ENCODE results near the gene YPEL5.

The YPEL5 gene

DNA sequence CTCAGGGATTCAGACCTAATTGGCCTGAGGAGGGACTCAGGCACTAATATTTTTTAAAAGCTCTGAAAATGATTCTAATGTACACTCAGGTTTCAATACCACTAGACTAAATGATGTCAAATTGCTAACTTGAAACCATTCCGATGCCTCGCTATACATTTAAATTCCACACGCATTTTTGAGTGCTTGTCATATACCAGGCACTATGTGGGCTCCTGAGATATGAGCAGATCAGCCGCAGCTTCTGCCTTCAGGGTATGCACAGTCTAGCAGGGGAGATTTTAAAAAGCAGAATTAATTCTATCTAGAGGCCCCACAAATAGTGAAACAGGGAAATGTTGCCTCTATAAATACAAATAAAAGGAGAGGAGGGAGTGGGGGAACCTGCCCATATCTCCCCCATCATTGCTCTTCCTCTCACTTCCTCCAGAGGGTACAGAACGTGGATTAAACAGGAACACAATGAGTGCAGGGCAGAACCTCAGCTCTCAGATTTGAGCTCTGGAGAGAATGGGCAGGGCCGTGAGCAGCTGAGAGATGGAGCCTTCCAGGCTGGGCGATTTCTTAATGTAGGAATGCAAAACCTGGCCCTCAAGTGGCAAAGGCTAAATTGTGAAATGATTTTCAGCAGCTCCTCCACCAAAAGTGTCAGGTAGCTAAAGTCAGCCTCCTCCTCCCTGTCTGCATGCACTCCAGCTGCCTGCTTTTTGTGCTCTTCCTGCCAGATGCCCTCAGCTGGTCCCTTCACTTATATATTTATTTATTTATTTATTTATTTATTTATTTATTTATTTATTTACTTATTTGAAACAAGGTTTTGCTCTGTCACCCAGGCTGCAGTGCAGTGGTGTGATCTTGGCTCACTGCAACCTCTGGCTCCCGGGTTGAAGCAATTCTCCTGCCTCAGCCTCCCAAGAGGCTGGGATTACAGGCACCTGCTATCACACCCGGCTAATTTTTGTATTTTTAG, 59.9 kb downstream of the YPEL5 start:
- no peaks in the 10 kb centered on the region for H3K36me3 ChIP-seq (ENCODE audit: insufficient read depth, low read length)
- no peaks in the 10 kb centered on the region for H3K27me3 ChIP-seq (ENCODE audit: insufficient read depth, low read length)
- no peak overlapping the region for H3K9ac ChIP-seq (ENCODE audit: low read depth, low read length)
- H3K27ac ChIP-seq (ENCODE audit: low read depth, low read length) = no peak overlapping the region
- 0 out of 2 replicates have a peak, but pooled peaks cover 5% of the 10 kb centered on the region for H3K4me1 ChIP-seq (ENCODE audit: insufficient read depth, low read length)
- H3K4me3 ChIP-seq (ENCODE audit: low read length) = no peak overlapping the region
- H3K9me3 ChIP-seq (ENCODE audit: insufficient read depth, low read depth, low read length) = no peaks in the 10 kb centered on the region
- 88% methylated on average over 9 of the region's 9 CpGs for WGBS

DNA sequence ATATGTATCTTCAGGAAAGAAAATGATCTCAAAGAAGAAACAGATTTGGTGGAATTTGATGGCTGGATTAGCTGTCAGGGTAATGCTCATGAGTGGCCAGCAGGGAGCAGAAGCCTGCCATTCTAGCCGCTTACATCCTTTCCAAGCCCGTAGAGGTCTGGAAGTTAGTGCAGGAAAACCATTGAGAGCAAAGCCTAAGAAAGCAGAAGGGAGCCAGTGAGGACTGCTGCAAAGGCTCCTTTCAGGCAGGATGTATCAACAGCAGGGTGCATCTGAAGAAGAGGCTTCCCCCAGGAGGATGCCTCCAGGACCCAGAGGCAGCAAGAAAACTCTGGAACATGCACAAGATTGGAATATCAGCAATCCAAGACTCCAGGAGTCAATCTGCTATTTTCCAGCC, 61.6 kb downstream of the YPEL5 start:
- WGBS = 5% methylated on average over 2 of the region's 2 CpGs

DNA sequence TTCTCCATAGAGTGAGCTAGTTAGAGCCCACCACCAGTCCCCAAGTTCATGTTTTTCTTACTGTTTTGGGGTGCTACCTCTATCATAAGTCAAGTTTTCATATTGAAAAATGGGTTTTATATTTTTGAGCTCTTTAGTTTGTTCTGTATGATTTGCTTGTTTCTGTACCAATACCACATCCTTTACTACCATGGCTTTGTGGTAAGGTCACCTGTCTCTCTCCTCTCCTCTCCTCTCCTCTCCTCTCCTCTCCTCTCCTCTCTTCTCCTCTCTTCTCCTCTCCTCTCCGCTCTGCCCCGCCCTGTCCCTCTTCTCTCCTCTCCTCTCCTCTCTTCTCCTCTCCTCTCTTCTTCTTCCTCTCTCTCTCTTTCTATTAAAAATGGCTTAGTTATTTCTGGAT, 62.4 kb downstream of the YPEL5 start:
- H3K4me3 ChIP-seq (ENCODE audit: low read length) = no peak overlapping the region
- H3K36me3 ChIP-seq (ENCODE audit: insufficient read depth, low read length) = no peaks in the 10 kb centered on the region
- no peak overlapping the region for H3K9ac ChIP-seq (ENCODE audit: low read depth, low read length)
- 0 out of 2 replicates have a peak, but pooled peaks cover 5% of the 10 kb centered on the region for H3K4me1 ChIP-seq (ENCODE audit: insufficient read depth, low read length)
- H3K9me3 ChIP-seq (ENCODE audit: insufficient read depth, low read depth, low read length) = no peaks in the 10 kb centered on the region
- WGBS = no CpG with 5 or more reads among the region's 2 CpGs
- no peak overlapping the region for H3K27ac ChIP-seq (ENCODE audit: low read depth, low read length)
- no peaks in the 10 kb centered on the region for H3K27me3 ChIP-seq (ENCODE audit: insufficient read depth, low read length)

More for the DNA sequence above, 61.6 kb downstream of the YPEL5 start:
- H3K27me3 ChIP-seq (ENCODE audit: insufficient read depth, low read length) = no peaks in the 10 kb centered on the region
- H3K4me3 ChIP-seq (ENCODE audit: low read length) = no peak overlapping the region
- H3K9ac ChIP-seq (ENCODE audit: low read depth, low read length) = no peak overlapping the region
- H3K9me3 ChIP-seq (ENCODE audit: insufficient read depth, low read depth, low read length) = no peaks in the 10 kb centered on the region
- H3K4me1 ChIP-seq (ENCODE audit: insufficient read depth, low read length) = 0 out of 2 replicates have a peak, but pooled peaks cover 5% of the 10 kb centered on the region
- H3K36me3 ChIP-seq (ENCODE audit: insufficient read depth, low read length) = no peaks in the 10 kb centered on the region
- H3K27ac ChIP-seq (ENCODE audit: low read depth, low read length) = no peak overlapping the region
